MM.1S (cell line): ENCODE results near the gene NUP85.
A peak's percentile ranks its signal among the peaks of the same experiment; 100 is the strongest.

ENCODE experiments used
- DNase-seq: peaks from one replicate; pipeline ENCODE4 v3.0.0-alpha.2; 2015
- H2AFZ ChIP-seq: fragments of 300-600 bp; sonication (generic); 2 replicates; pipeline ENCODE4 v1.6.0; 2016; ENCODE audit warnings: antibody characterized with exemption, low read length
- H3F3A ChIP-seq: fragments of 300-600 bp; sonication (generic); 2 replicates; pipeline ENCODE4 v1.6.1; 2016; ENCODE audit warnings: mild to moderate bottlenecking, antibody characterized with exemption, low read length, moderate library complexity, mixed read lengths; ENCODE audit not compliant: insufficient read depth
- H3K27ac ChIP-seq: fragments of 300-600 bp; sonication (generic); 2 replicates; pipeline ENCODE4 v1.5.1; 2016; ENCODE audit warnings: mild to moderate bottlenecking, low read length
- H3K27me3 ChIP-seq: fragments of 300-600 bp; sonication (generic); replicated peaks from 2 replicates; pipeline ENCODE4 v1.6.0; 2016; ENCODE audit warnings: low read length; ENCODE audit not compliant: insufficient read depth
- H3K36me3 ChIP-seq: fragments of 300-600 bp; sonication (generic); replicated peaks from 2 replicates; pipeline ENCODE4 v1.6.1; 2016; ENCODE audit warnings: mild to moderate bottlenecking, low read length, mixed read lengths; ENCODE audit not compliant: insufficient read depth
- H3K4me1 ChIP-seq: fragments of 300-600 bp; sonication (generic); 2 replicates; pipeline ENCODE4 v1.6.1; 2016; ENCODE audit warnings: low read length, mixed read lengths
- H3K4me2 ChIP-seq: fragments of 300-600 bp; sonication (generic); 2 replicates; pipeline ENCODE4 v1.6.0; 2016; ENCODE audit warnings: low read depth, low read length
- H3K4me3 ChIP-seq: fragments of 300-600 bp; sonication (generic); 2 replicates; pipeline ENCODE4 v1.5.1; 2016; ENCODE audit warnings: low read length, mixed read lengths
- H3K79me2 ChIP-seq: fragments of 300-600 bp; sonication (generic); 2 replicates; pipeline ENCODE4 v1.6.1; 2016; ENCODE audit warnings: mixed run types, low read length, mixed read lengths
- H3K9ac ChIP-seq: fragments of 300-600 bp; sonication (generic); 2 replicates; pipeline ENCODE4 v1.6.1; 2016; ENCODE audit warnings: low read length, mixed read lengths
- H3K9me2 ChIP-seq: fragments of 300-600 bp; sonication (generic); replicated peaks from 2 replicates; pipeline ENCODE4 v1.6.1; 2016; ENCODE audit warnings: mild to moderate bottlenecking, low read length, mixed read lengths; ENCODE audit not compliant: insufficient read depth
- H3K9me3 ChIP-seq: fragments of 300-600 bp; sonication (generic); replicated peaks from 2 replicates; pipeline ENCODE4 v1.6.1; 2016; ENCODE audit warnings: mild to moderate bottlenecking, low read length, mixed read lengths; ENCODE audit not compliant: insufficient read depth
- H4K20me1 ChIP-seq: fragments of 300-600 bp; sonication (generic); 2 replicates; pipeline ENCODE4 v1.6.1; 2016; ENCODE audit warnings: mild to moderate bottlenecking, low read length, moderate library complexity, mixed read lengths; ENCODE audit not compliant: insufficient read depth
- CTCF ChIP-seq: fragments of 300-600 bp; sonication (generic); IDR thresholded peaks from 2 replicates; pipeline ENCODE4 v1.5.1; 2016; ENCODE audit warnings: antibody characterized with exemption, low read length, mixed read lengths
- EZH2 ChIP-seq: fragments of 300-600 bp; sonication (generic); optimal IDR thresholded peaks from 2 replicates; pipeline ENCODE3; 2017; ENCODE audit warnings: low read depth, mild to moderate bottlenecking, antibody characterized with exemption, low read length, mixed read lengths
- EZH2phosphoT487 ChIP-seq: fragments of 300-600 bp; sonication (generic); IDR thresholded peaks from 2 replicates; pipeline ENCODE4 v1.6.1; 2018; ENCODE audit warnings: antibody characterized with exemption, low read length

NUP85 gene

DNA sequence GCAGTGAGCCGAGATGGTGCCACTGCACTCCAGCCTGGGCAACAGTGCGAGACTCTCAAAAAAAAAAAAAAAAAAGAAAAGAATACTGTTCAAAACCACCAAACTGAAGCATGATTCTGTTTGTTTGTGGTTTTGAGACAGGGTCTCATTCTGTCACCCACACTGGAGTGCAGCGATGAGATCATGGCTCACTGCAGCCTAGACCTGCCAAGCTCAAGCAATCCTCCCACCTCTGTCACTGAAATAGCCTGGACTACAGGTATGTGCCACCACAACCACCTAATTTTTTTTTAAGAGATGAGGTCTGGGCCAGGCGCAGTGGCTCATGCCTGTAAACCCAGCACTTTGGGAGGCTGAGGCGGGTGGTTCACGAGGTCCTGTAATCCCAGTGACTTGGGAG lies 27.0 kb upstream of the NUP85 start:
- no peak for TF ChIP-seq EZH2phosphoT487
- peaks cover 88% of the 10 kb centered on the region for H3K79me2 ChIP-seq
- no peak overlapping the region for H3K27ac ChIP-seq
- no peak overlapping the region for H3K4me3 ChIP-seq
- H4K20me1 ChIP-seq = peaks cover 6% of the 10 kb centered on the region; the same call in 1 of the 2 replicates
- H3K9ac ChIP-seq = no peak overlapping the region
- peaks cover 28% of the 10 kb centered on the region for H3F3A ChIP-seq
- no peak overlapping the region for H3K4me2 ChIP-seq
- no peak overlapping the region for H2AFZ ChIP-seq
- peaks cover 18% of the 10 kb centered on the region for H3K36me3 ChIP-seq
- no peaks in the 10 kb centered on the region for H3K9me3 ChIP-seq
- no peaks in the 10 kb centered on the region for H3K9me2 ChIP-seq
- no peak for DNase-seq
- peaks cover 6% of the 10 kb centered on the region; the same call in 1 of the 2 replicates for H3K4me1 ChIP-seq
- H3K27me3 ChIP-seq = no peaks in the 10 kb centered on the region

- H3K4me2 ChIP-seq = peak overlapping the region; percentile 92
- H3K4me3 ChIP-seq = peak overlapping the region; percentile 85
- no peak for DNase-seq
- H3K27me3 ChIP-seq = no peaks in the 10 kb centered on the region
- peak overlapping the region; percentile 86 for H3K9ac ChIP-seq
- no peak overlapping the region for H2AFZ ChIP-seq
- no peaks in the 10 kb centered on the region for H3K9me2 ChIP-seq
- peaks cover 62% of the 10 kb centered on the region for H3K79me2 ChIP-seq
- H3K27ac ChIP-seq = no peak overlapping the region; the same call in 1 of the 2 replicates
- TF ChIP-seq CTCF = no peak
- TF ChIP-seq EZH2 = no peak
- no peak for TF ChIP-seq EZH2phosphoT487
- H3F3A ChIP-seq = peaks cover 15% of the 10 kb centered on the region; the same call in 1 of the 2 replicates
- peaks cover 11% of the 10 kb centered on the region for H3K36me3 ChIP-seq
- peaks cover 6% of the 10 kb centered on the region; the same call in 1 of the 2 replicates for H4K20me1 ChIP-seq
- no peaks in the 10 kb centered on the region for H3K9me3 ChIP-seq
- H3K4me1 ChIP-seq = peaks cover 8% of the 10 kb centered on the region; the same call in 1 of the 2 replicates
Measured at GRCh38 chr17:75181110-75181509, 24.4 kb upstream of the NUP85 start.

GRCh38 chr17:75181608-75182318 lies 23.7 kb upstream of the NUP85 start:
- TF ChIP-seq CTCF = no peak
- no peak for TF ChIP-seq EZH2
- TF ChIP-seq EZH2phosphoT487 = no peak
- Histone ChIP-seq H3K4me3 (peak overlapping the region; percentile 85), H3K9ac (peak overlapping the region; percentile 86), H3K4me1 (peaks cover 8% of the 10 kb centered on the region; the same call in 1 of the 2 replicates), H3F3A (peaks cover 15% of the 10 kb centered on the region; the same call in 1 of the 2 replicates), H3K9me2 (no peaks in the 10 kb centered on the region), H3K9me3 (no peaks in the 10 kb centered on the region), H3K36me3 (peaks cover 11% of the 10 kb centered on the region), H2AFZ (peak overlapping the region; percentile 10; the same call in 1 of the 2 replicates), H3K27ac (peak overlapping the region; percentile 95; the same call in 1 of the 2 replicates), H3K27me3 (no peaks in the 10 kb centered on the region), H4K20me1 (peaks cover 6% of the 10 kb centered on the region; the same call in 1 of the 2 replicates), H3K4me2 (peak overlapping the region; percentile 92), H3K79me2 (peaks cover 56% of the 10 kb centered on the region)
- DNase-seq = peak; percentile 39

GRCh38 chr17:75182319-75182568 lies 23.2 kb upstream of the NUP85 start:
- H3K36me3 ChIP-seq = peaks cover 11% of the 10 kb centered on the region
- H3K9me3 ChIP-seq = no peaks in the 10 kb centered on the region
- 0 out of 2 replicates have a peak, but pooled peaks have one; percentile 16 for TF ChIP-seq CTCF
- no peak for TF ChIP-seq EZH2
- no peak for TF ChIP-seq EZH2phosphoT487
- no peak for DNase-seq
- peak overlapping the region; percentile 85 for H3K4me3 ChIP-seq
- peaks cover 8% of the 10 kb centered on the region; the same call in 1 of the 2 replicates for H3K4me1 ChIP-seq
- peaks cover 52% of the 10 kb centered on the region for H3K79me2 ChIP-seq
- peaks cover 15% of the 10 kb centered on the region; the same call in 1 of the 2 replicates for H3F3A ChIP-seq
- H3K27me3 ChIP-seq = no peaks in the 10 kb centered on the region
- peak overlapping the region; percentile 92 for H3K4me2 ChIP-seq
- H4K20me1 ChIP-seq = peaks cover 6% of the 10 kb centered on the region; the same call in 1 of the 2 replicates
- H3K27ac ChIP-seq = peak overlapping the region; percentile 95; the same call in 1 of the 2 replicates
- peak overlapping the region; percentile 10; the same call in 1 of the 2 replicates for H2AFZ ChIP-seq
- H3K9ac ChIP-seq = peak overlapping the region; percentile 86
- no peaks in the 10 kb centered on the region for H3K9me2 ChIP-seq
